Hematopoietic multipotent progenitor cell treated with erythropoietin and hydrocortisone succinate and interleukin-3 and kit ligand, for 4 days (in vitro differentiated cells): Measurements from ENCODE around the gene ZNF865.
"Not testable (repeated sequence)": the region's sequence is repeated elsewhere in the genome, so short reads cannot be mapped to it uniquely, and the experiment has no call there.

Experiments used
- DNase-seq: peaks from one replicate; pipeline ENCODE4 v3.0.0-alpha.2; 2015

ZNF865 gene

DNA sequence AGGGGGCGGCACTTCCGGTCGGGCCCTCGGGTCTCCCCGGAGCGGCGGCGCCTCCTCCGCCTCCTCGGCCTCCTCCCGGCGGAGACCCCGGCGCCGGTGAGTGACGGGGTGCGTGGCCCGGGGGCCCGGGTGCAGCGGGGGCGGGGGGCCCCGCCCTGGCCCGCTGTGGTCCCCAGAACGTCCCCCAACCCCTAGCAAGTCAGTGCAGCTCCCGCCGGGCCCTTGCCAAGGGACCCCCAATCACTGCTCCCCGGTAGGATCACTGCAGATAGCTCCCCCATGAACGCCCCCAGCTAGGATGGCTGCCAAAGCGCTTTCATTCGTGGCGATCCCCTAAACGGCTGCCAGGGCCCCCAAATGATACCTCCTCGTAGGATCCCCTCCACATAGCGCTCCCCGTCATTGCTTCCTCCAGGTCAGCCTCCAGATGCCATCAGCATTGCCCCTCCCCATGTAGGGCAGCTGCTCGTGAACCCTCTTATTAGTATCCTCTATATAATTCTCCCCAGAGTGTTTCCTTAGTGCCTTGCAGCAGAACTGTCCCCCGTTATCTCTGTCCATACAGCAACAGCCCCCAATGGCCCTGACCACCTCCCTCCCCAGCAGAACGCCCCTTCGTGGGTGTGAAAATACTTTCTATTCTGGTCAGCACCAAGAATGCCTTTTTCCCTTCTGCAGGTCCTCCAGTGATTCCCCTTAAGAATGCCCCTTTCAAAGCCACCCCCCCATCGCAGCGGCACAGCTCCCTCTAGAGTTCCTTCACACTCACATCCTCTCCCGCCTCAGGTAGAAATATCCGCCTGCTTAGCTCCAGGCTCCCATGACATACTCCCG, at the start of gene ZNF865:
ZNF865 (plus strand) TSS at position 11 of the 834 bp plus-strand sequence. CDS start 7,972 bp downstream, outside the sequence.
- DNase-seq, result peak; percentile 93

- no peak for DNase-seq
Measured at GRCh38 chr19:55559684-55560083, 45.8 kb upstream of the ZNF865 start.

DNA sequence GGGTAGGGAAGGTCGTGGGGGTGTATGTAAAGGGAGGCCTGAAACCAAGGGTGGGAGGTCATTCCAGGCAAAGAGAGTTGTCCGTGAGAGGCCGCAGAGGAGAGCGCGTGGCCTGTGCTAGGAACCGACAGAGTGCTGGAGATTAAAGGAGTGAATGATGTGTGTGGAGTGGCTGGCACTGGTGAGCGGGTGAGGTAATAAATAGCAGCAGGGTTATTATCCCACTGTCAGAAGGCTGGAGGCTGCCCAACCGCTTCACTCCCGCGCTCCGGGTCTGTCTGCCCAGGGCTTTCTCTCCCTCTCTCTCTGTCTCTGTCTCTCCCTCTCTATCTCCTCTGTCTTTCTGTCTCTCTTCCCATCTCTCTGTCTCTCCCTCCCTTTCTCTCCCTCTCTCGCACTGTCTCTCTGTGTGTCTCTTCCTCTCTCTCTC, 42.2 kb upstream of the ZNF865 start:
- no peak for DNase-seq

GRCh38 chr19:55566823-55567222, 38.6 kb upstream of the ZNF865 start:
- DNase-seq, result no peak

DNA sequence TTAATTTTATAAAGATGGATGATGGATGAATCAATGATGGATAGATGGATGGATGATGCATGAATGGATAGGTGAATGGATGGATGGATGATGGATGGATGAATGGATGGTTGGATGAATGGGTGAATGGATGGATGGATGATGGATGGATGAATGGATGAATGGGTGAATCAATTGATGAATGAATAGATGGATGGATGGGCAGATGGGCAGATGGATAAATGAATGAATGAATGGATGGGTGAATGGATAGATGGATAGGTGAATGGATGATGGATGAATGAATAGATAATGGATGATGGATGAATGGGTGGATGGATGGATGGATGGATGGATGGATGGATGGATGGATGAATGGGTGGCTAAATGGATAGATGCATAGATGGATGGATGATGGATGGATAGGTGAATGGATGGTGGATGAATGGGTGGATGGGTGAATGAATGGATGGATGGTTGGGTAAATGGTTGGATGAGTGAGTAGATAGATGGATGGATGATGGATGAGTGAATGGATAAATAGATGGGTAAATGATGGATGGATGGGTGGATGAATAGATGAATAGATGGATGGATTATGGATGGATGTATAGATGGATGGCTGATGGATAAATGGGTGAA, 37.6 kb upstream of the ZNF865 start:
- DNase-seq, result no peak

DNA sequence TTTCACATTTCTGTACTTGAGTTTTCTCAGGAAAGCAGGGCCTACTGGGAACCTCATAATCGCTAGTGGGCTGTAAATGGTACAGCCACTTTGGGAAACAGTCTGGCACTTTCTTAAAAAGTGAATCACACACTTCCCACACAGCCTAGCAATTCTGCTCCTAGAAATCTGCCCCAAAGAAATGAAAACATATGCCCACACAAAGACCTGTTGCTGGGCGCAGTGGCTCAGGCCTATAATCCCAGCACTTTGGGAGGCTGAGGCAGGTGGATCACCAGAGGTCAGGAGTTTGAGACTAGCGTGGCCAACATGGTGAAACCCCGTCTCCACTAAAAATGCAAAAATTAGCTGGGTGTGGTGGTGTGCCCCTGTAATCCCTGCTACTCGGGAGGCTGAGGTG, 36.0 kb upstream of the ZNF865 start:
- not testable (repeated sequence) for DNase-seq

- not testable (repeated sequence) for DNase-seq
Measured at GRCh38 chr19:55573929-55574328, 31.5 kb upstream of the ZNF865 start.

DNA sequence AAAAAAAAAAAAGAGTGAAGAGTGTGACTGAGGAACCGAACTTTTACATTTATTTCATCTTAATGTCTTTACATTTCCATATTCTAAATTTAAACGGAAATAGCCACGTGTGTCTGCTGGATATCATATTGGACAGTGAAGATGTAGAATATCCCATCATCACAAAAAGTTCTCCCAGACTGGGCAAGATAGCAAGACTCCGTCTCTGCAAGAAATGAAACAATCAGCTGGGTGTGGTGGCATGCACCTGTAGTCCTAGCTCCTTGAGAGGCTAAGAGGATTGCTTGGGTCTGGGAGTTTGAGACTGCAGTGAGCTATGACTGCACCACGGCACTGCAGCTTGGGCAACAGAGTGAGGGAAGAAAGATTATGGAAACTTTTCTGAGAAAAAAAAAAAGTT, 28.7 kb upstream of the ZNF865 start:
- DNase-seq, result no peak

GRCh38 chr19:55578031-55578760, 27.3 kb upstream of the ZNF865 start:
- no peak for DNase-seq

- no peak for DNase-seq
Measured at GRCh38 chr19:55578761-55579747, 26.4 kb upstream of the ZNF865 start.

GRCh38 chr19:55579766-55580621, 25.5 kb upstream of the ZNF865 start:
- DNase-seq, result peak; percentile 56

- DNase-seq, result peak; percentile 95
Measured at GRCh38 chr19:55580628-55581144, 24.8 kb upstream of the ZNF865 start, which contains the start of gene ZNF579. ZNF579 (minus strand) TSS chr19:55580848; CDS start chr19:55579639, 1,209 bp downstream.

DNA sequence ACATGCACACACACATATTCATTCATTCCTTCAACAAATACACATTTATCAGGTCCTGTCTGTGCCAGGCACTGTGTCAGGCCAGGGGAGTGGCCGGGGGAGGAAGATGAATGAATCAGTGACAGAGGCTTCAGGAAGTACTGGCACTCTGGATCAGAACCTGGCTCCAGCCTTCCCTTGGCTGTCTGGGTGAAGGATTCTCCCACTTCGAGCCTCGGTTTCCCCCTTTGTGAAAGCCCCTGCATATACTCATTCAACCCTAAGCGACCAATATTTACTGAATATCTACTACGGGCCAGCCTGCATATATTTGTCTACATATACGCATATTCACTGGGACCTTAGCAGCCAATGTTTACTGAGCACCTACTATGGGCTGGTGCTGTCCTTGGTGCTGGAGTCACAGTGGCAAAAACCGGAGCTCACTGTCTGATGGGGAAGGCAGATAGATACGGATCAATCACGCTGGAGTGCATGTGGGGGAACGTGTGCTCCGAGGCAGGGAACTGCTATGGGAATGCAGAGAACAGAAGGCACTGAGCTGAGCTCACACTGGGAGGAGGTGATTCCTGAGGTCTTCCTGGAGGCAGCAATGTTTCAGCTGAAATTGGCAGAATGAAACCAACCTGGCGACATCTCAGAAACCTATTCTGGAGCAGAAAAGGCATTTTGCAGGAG, 24.2 kb upstream of the ZNF865 start:
- peak; percentile 56 for DNase-seq

- DNase-seq, result no peak
Measured at GRCh38 chr19:55581823-55582223, 23.6 kb upstream of the ZNF865 start.

- DNase-seq, result not testable (repeated sequence)
Measured at GRCh38 chr19:55582284-55582683, 23.2 kb upstream of the ZNF865 start.

GRCh38 chr19:55583897-55584296, 21.6 kb upstream of the ZNF865 start:
- not testable (repeated sequence) for DNase-seq

- DNase-seq, result no peak
Measured at GRCh38 chr19:55584871-55585270, 20.6 kb upstream of the ZNF865 start.

- DNase-seq, result peak; percentile 60
Measured at GRCh38 chr19:55585658-55586339, 19.6 kb upstream of the ZNF865 start.

DNA sequence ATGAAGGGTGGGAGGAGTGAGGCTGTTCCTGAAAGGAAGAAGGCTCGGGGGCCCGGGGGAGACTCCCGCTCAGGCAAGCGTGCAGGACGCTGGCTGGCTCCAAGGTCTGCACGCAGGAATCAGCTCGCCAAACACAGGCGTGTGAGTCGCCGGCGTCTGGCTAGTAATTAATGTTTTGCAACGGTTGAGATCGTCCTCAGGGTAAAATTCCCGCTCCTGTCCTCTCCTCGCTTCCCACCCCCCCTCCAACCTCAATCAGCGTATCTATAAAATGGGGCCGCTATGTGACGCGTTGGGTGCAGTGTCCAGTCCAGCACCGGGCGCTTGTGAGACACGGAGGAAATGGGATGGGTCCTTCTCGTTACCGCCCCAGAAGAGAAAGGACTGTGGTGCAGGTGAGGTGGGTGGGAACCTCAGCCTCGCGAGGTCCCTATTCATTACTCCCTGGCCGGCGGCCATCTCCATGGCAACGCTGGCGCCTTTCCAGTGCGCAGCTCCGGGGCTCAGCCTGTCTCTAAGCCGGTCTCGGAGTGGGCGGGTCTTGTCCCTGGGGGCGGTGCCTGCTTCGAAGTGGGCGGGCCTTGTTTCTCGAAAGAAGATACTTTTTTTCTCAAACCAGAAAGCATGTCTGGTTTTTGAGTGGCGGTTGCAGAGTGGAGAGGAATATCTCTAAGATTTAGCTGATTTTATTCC, 18.3 kb upstream of the ZNF865 start:
- DNase-seq, result peak; percentile 96
